Nephron progenitor cell (in vitro differentiated cells): ENCODE data around the gene MAGI1.

Experiments used
- DNase-seq: peaks from one replicate; pipeline ENCODE4 v3.0.0; 2021
- H3K27ac Mint-ChIP-seq: 2 replicates; pipeline ENCODE4 v1.8.0; 2021; ENCODE audit warnings: mild to moderate bottlenecking, moderate library complexity, mixed read lengths
- H3K27me3 Mint-ChIP-seq: 2 replicates; pipeline ENCODE4 v1.8.0; 2021; ENCODE audit warnings: mild to moderate bottlenecking, low read depth, mixed read lengths; ENCODE audit not compliant: poor library complexity
- H3K36me3 Mint-ChIP-seq: 2 replicates; pipeline ENCODE4 v1.8.0; 2021; ENCODE audit warnings: low read depth, mixed read lengths
- H3K4me1 Mint-ChIP-seq: 2 replicates; pipeline ENCODE4 v1.8.0; 2021; ENCODE audit warnings: mixed read lengths
- H3K4me3 Mint-ChIP-seq: 2 replicates; pipeline ENCODE4 v1.8.0; 2021; ENCODE audit warnings: mild to moderate bottlenecking, moderate library complexity, mixed read lengths
- H3K9me3 Mint-ChIP-seq: 2 replicates; pipeline ENCODE4 v1.8.0; 2021; ENCODE audit warnings: mild to moderate bottlenecking, moderate library complexity, mixed read lengths
- TF ChIP-seq, protein P1 (sequence below): fragments of 200-600 bp; sonication (generic); IDR thresholded peaks from 2 replicates; pipeline ENCODE4 v1.5.0; 2021; ENCODE audit warnings: antibody characterized with exemption

Gene MAGI1

DNA sequence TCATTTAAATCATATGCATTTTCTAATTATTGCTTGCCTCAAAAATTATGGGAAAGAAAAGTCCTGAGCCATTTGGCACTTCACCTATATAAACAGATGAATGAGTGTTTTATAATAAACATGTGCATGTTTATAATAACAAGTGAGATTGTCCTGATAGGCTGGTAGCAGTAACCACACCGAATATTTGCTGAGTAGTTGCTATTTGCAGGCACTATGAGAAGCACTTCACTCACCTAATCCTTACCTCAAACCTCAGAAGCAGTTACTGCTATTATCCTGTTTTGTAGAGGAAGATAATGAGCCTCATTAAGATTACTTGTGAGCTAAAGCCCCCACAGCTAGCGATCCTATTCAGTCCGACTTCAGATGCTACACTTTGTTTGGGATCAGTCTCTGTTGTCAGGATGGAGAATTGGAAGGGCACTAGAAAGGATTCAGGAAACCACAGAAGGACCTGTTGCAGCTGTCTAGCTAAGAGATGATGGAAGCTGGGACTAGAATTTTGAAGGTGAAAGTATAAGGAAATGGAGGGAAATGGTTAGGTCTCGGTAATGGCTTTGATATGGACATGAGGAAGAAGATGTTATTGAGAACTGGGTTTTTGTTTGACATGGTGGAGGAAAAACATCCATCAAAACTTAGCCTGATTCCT, 28.4 kb upstream of the MAGI1 start:
- no peaks in the 10 kb centered on the region for H3K27me3 Mint-ChIP-seq
- no peaks in the 10 kb centered on the region for H3K4me1 Mint-ChIP-seq
- H3K4me3 Mint-ChIP-seq: no peak overlapping the region
- H3K36me3 Mint-ChIP-seq: peaks cover 5% of the 10 kb centered on the region
- DNase-seq: no peak
- TF ChIP-seq, protein P1, sequence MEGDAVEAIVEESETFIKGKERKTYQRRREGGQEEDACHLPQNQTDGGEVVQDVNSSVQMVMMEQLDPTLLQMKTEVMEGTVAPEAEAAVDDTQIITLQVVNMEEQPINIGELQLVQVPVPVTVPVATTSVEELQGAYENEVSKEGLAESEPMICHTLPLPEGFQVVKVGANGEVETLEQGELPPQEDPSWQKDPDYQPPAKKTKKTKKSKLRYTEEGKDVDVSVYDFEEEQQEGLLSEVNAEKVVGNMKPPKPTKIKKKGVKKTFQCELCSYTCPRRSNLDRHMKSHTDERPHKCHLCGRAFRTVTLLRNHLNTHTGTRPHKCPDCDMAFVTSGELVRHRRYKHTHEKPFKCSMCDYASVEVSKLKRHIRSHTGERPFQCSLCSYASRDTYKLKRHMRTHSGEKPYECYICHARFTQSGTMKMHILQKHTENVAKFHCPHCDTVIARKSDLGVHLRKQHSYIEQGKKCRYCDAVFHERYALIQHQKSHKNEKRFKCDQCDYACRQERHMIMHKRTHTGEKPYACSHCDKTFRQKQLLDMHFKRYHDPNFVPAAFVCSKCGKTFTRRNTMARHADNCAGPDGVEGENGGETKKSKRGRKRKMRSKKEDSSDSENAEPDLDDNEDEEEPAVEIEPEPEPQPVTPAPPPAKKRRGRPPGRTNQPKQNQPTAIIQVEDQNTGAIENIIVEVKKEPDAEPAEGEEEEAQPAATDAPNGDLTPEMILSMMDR: no peak
- no peak overlapping the region for H3K27ac Mint-ChIP-seq
- H3K9me3 Mint-ChIP-seq: peaks cover 21% of the 10 kb centered on the region

DNA sequence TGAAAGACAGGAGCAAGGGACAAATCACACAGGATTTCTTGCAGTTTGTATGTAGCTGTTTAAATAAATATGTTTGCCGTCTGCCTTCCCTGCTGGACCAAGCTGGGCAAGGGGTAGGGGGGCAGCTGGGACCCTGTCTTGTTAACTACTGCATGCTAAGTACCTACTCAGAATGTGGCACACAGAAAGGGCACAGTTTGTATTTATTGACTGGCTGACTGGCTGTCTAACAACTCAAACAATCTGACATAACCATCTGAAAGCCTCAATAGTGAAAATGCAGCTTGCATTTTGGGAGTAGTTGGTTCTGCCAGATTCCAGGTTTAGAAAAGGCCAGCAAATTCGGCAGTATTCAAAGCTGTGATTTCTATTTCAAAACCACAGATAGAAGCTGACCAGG, 16.6 kb upstream of the MAGI1 start:
- DNase-seq: no peak
- TF ChIP-seq, protein P1: no peak
- no peaks in the 10 kb centered on the region for H3K36me3 Mint-ChIP-seq
- H3K27me3 Mint-ChIP-seq: peaks cover 13% of the 10 kb centered on the region
- peak overlapping the region; percentile 40 for H3K27ac Mint-ChIP-seq
- peaks cover 7% of the 10 kb centered on the region for H3K9me3 Mint-ChIP-seq
- no peak overlapping the region for H3K4me3 Mint-ChIP-seq
- peaks cover 26% of the 10 kb centered on the region for H3K4me1 Mint-ChIP-seq

DNA sequence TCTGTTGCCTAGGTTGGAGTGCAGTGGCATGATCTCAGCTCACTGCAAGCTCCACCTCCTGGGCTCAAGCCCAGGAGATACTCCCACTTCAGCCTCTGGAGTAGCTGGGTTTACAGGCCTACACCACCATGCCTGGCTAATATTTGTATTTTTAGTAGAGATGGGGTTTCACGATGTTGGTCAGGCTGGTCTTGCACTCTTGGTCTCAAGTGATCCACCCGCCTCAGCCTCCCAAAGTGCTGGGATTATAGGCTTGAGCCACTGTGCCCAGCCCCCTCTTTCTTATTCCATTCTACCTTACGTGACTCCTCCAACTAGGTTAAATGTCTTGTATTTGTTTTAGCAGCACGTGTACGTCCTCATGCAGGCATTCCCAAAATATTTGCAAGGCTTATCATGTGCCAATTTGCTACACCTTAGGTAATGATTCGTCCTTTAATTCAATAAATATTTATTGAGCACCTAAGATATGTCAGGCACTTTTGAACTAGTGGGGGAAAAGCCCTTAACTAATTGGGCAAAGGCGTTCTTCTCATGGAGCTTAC, 14.9 kb upstream of the MAGI1 start:
- no peaks in the 10 kb centered on the region for H3K36me3 Mint-ChIP-seq
- H3K27me3 Mint-ChIP-seq: peaks cover 9% of the 10 kb centered on the region
- peaks cover 26% of the 10 kb centered on the region for H3K4me1 Mint-ChIP-seq
- TF ChIP-seq, protein P1: no peak
- H3K4me3 Mint-ChIP-seq: no peak overlapping the region
- H3K9me3 Mint-ChIP-seq: peaks cover 7% of the 10 kb centered on the region
- no peak for DNase-seq
- H3K27ac Mint-ChIP-seq: peak overlapping the region; percentile 79

DNA sequence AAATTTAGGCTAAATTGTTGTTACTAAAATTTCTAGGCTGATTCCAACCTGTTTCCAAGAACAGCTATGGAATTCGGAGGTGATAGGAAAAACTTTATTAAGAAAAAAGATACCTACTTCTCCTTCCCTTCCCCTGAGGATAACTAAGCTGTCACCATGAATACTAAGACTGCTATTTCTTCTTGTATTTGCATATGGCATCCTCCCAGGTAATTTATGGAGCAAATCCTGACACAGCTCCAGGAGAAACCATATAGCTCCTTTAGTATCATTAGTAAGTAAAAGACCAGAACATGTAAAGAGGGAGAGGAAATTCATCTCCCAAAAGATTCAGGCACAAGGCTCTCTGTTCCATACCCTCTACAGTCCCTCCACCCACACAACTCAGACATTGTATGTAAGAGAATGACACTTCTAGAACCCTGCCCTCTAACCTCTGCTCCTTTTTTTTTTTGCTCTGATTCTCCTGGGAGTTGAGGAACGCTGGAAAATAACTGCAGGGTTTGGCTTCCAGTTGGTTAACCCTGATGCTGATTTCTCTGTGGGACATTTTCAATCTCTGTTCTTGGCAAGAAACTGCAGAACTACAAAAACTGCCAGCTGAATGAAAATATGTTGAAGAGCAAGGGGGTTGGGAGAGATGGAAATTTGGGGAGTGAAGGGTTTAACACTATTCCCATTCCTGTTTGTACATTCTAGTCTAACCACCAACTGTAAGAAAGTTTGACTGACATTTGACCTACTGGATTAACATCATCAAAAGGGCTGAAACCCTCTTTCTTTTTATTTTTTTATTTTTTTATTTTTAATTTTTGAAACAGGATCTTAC, 14.2 kb upstream of the MAGI1 start:
- H3K27me3 Mint-ChIP-seq: peaks cover 9% of the 10 kb centered on the region
- H3K27ac Mint-ChIP-seq: no peak overlapping the region
- peaks cover 7% of the 10 kb centered on the region for H3K9me3 Mint-ChIP-seq
- no peak for DNase-seq
- H3K4me1 Mint-ChIP-seq: peaks cover 26% of the 10 kb centered on the region
- no peaks in the 10 kb centered on the region for H3K36me3 Mint-ChIP-seq
- H3K4me3 Mint-ChIP-seq: peak overlapping the region; percentile 2
- TF ChIP-seq, protein P1: no peak

DNA sequence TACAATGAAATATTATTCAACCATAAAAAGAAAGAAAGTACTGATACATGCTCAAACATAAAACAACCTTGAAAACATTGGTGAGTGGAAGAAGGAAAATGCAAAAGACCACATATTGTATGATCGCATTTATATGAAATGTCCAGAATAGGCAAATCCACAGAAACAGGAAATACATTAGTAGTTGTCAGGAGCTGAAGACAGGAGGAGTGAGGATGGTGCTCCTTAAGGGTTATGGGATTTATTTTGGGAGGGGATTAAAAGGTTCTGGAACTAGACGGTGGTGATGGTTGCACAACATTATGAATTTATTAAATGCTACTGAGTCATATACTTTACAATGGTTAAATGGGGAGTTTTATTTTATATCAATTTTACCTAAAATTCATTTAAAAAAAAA, 12.1 kb upstream of the MAGI1 start:
- H3K27ac Mint-ChIP-seq: no peak overlapping the region
- H3K36me3 Mint-ChIP-seq: no peaks in the 10 kb centered on the region
- H3K27me3 Mint-ChIP-seq: peaks cover 3% of the 10 kb centered on the region
- no peak overlapping the region for H3K4me3 Mint-ChIP-seq
- DNase-seq: no peak
- TF ChIP-seq, protein P1: no peak
- H3K9me3 Mint-ChIP-seq: peaks cover 4% of the 10 kb centered on the region
- peaks cover 28% of the 10 kb centered on the region for H3K4me1 Mint-ChIP-seq
